ENCODE data around the gene UBE2I.

Gene UBE2I

GRCh38 chr16:1342526-1343427 lies 33.3 kb downstream of the UBE2I start:
- in situ Hi-C loops (cut with HindIII; ENCODE audit: low pct_ligation_motif_present, low sequenced_read_pairs): no loop called here
- H3K4me3 ChIP-seq (ENCODE audit: low read depth, low read length): no peak overlapping the region
- TF ChIP-seq, protein P1, sequence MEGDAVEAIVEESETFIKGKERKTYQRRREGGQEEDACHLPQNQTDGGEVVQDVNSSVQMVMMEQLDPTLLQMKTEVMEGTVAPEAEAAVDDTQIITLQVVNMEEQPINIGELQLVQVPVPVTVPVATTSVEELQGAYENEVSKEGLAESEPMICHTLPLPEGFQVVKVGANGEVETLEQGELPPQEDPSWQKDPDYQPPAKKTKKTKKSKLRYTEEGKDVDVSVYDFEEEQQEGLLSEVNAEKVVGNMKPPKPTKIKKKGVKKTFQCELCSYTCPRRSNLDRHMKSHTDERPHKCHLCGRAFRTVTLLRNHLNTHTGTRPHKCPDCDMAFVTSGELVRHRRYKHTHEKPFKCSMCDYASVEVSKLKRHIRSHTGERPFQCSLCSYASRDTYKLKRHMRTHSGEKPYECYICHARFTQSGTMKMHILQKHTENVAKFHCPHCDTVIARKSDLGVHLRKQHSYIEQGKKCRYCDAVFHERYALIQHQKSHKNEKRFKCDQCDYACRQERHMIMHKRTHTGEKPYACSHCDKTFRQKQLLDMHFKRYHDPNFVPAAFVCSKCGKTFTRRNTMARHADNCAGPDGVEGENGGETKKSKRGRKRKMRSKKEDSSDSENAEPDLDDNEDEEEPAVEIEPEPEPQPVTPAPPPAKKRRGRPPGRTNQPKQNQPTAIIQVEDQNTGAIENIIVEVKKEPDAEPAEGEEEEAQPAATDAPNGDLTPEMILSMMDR (IDR thresholded peaks at IDR 0.05; ENCODE audit: low read depth, low read length, missing control alignments): no peak

GRCh38 chr16:1343428-1344242 lies 34.2 kb downstream of the UBE2I start:
- in situ Hi-C loops (cut with HindIII; ENCODE audit: low pct_ligation_motif_present, low sequenced_read_pairs): no loop called here
- no peak for DNase-seq
- Histone ChIP-seq H3K27ac (no peak overlapping the region), H3K27me3 (replicated peaks) (no peaks in the 10 kb centered on the region), H3K36me3 (replicated peaks) (peaks cover 5% of the 10 kb centered on the region), H3K4me3 (ENCODE audit: low read depth, low read length) (no peak overlapping the region)
- TF ChIP-seq, protein P1 (IDR thresholded peaks at IDR 0.05; ENCODE audit: low read depth, low read length, missing control alignments): no peak

More at GRCh38 chr16:1342526-1343427, 33.3 kb downstream of the UBE2I start:
- no peaks in the 10 kb centered on the region for H3K36me3 ChIP-seq (replicated peaks)
- no peak overlapping the region for H3K27ac ChIP-seq
- DNase-seq: peak; percentile 92
- no peaks in the 10 kb centered on the region for H3K27me3 ChIP-seq (replicated peaks)

DNA sequence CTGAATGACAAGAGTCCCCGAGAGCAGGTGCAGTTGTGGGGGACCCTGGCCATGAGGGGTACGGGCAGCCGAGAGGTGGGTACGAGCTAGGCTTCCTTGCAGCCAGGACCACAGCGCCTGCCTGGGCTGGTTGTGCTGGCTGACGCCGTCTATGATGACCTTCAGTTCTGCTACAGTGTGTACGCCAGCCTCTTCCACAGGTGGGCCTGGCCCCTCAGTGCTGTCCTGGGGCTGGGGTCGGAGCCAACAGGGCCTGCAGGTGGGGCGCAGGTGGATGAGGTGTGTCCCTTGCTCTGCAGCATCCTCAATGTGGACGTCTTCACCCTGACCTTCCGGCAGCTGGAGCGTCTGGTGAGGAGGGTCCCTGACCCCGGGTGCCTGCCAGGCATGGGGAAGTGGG lies 35.1 kb downstream of the UBE2I start:
- in situ Hi-C loops (cut with HindIII; ENCODE audit: low pct_ligation_motif_present, low sequenced_read_pairs): no loop called here
- H3K27me3 ChIP-seq (replicated peaks): no peaks in the 10 kb centered on the region
- peaks cover 14% of the 10 kb centered on the region for H3K36me3 ChIP-seq (replicated peaks)
- DNase-seq: no peak
- TF ChIP-seq, protein P1 (IDR thresholded peaks at IDR 0.05; ENCODE audit: low read depth, low read length, missing control alignments): no peak
- H3K27ac ChIP-seq: no peak overlapping the region
- H3K4me3 ChIP-seq (ENCODE audit: low read depth, low read length): no peak overlapping the region

DNA sequence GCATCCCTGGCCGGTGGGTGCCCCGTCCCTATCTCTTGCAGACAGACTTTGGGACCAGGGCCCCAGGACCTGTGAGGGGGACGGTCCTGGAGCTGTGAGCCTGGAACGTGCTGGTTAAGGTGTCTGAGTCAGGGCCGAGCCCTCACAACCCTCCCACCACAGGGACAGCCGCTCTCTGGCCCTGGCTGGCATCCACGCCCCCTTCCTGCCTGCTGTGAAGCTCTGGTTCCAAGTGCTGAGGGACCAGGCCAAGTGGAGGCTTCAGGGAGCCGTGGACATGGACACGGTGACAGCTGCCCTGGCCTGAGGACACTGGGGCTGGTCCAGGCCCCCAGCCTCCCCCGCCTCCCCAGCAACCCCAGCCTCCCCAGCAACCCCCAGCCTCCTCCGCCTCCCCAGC lies 35.7 kb downstream of the UBE2I start:
- peaks cover 14% of the 10 kb centered on the region for H3K36me3 ChIP-seq (replicated peaks)
- in situ Hi-C loops (cut with HindIII; ENCODE audit: low pct_ligation_motif_present, low sequenced_read_pairs): no loop called here
- TF ChIP-seq, protein P1 (IDR thresholded peaks at IDR 0.05; ENCODE audit: low read depth, low read length, missing control alignments): no peak
- no peak overlapping the region for H3K4me3 ChIP-seq (ENCODE audit: low read depth, low read length)
- DNase-seq: no peak
- H3K27me3 ChIP-seq (replicated peaks): no peaks in the 10 kb centered on the region
- H3K27ac ChIP-seq: no peak overlapping the region

DNA sequence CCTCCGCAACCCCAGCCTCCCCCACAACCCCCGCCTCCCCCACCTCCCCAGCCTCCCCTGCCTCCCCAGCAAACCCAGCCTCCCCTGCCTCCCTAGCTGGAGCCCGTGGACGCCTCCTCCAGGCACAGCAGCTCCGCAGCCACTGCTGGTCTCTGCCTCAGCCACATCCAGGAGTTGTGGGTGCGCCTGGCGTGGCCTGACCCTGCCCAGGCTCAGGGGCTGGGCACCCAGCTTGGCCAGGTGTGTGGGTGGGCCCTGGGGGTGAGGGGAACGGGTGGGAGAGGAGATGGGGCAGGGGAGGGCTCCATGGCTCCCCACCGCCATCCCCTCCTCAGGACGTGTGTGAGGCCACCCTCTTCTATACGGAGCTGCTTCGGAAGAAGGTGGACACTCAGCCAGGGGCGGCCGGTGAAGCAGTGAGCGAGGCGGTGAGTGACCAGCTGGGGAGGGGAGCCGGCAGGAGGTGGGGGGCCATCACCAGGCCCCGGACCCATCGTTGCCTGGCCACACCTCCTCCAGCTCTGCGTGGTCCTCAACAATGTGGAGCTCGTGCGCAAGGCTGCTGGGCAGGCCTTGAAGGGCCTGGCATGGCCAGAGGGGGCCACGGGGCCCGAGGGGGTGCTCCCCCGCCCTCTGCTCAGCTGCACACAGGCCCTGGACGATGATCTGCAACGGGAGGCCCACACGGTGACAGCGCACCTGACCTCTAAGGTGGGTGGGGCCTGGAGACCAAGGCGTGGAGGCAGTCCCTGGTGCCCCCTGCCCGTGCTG lies 36.4 kb downstream of the UBE2I start:
- Histone ChIP-seq H3K4me3 (ENCODE audit: low read depth, low read length) (no peak overlapping the region), H3K27ac (no peak overlapping the region), H3K36me3 (replicated peaks) (peaks cover 17% of the 10 kb centered on the region), H3K27me3 (replicated peaks) (no peaks in the 10 kb centered on the region)
- DNase-seq: no peak
- TF ChIP-seq, protein P1 (IDR thresholded peaks at IDR 0.05; ENCODE audit: low read depth, low read length, missing control alignments): no peak
- in situ Hi-C loops (cut with HindIII; ENCODE audit: low pct_ligation_motif_present, low sequenced_read_pairs): no loop called here
